Smooth muscle cell (in vitro differentiated cells): Measurements from ENCODE around the gene CHRFAM7A. TPM values are rescaled to one million over a fixed set of nuclear protein-coding genes. Genes with fewer than 3 reads are reported as not detected.
"Not testable (repeated sequence)": the region's sequence is repeated elsewhere in the genome, so short reads cannot be mapped to it uniquely, and the experiment has no call there.

Experiments used
- DNase-seq: peaks from one replicate; lab custom pipeline; 2025; ENCODE audit not compliant: unreplicated experiment; lab: John Stamatoyannopoulos, UW
- H2AFZ ChIP-seq: fragments of 200-600 bp; sonication (generic); 2 replicates; pipeline ENCODE4 v1.6.0; 2016; ENCODE audit warnings: antibody characterized with exemption, low read depth, mild to moderate bottlenecking
- H3F3A ChIP-seq: fragments of 200-600 bp; sonication (generic); 2 replicates; pipeline ENCODE4 v1.6.0; 2017; ENCODE audit warnings: antibody characterized with exemption, low read depth
- H3K27ac ChIP-seq: fragments of 200-600 bp; sonication (generic); 2 replicates; pipeline ENCODE4 v1.5.1; 2016; ENCODE audit warnings: low read depth, mild to moderate bottlenecking
- H3K27me3 ChIP-seq: fragments of 200-600 bp; sonication (generic); 2 replicates; pipeline ENCODE4 v1.6.1; 2016; ENCODE audit warnings: low read depth, mild to moderate bottlenecking
- H3K36me3 ChIP-seq: fragments of 200-600 bp; sonication (generic); 2 replicates; pipeline ENCODE4 v1.5.1; 2016; ENCODE audit warnings: low read depth
- H3K4me1 ChIP-seq: fragments of 200-600 bp; sonication (generic); 2 replicates; pipeline ENCODE4 v1.5.1; 2016; ENCODE audit warnings: low read depth
- H3K4me2 ChIP-seq: fragments of 200-600 bp; sonication (generic); 2 replicates; pipeline ENCODE4 v1.6.0; 2016; ENCODE audit warnings: mild to moderate bottlenecking
- H3K4me3 ChIP-seq: fragments of 200-600 bp; sonication (generic); 2 replicates; pipeline ENCODE4 v1.5.1; 2016; ENCODE audit warnings: mild to moderate bottlenecking
- H3K79me2 ChIP-seq: fragments of 200-600 bp; sonication (generic); 2 replicates; pipeline ENCODE4 v1.6.0; 2016; ENCODE audit warnings: low read depth, mild to moderate bottlenecking
- H3K9ac ChIP-seq: fragments of 200-600 bp; sonication (generic); 2 replicates; pipeline ENCODE4 v1.6.0; 2016; ENCODE audit warnings: low read depth
- H3K9me3 ChIP-seq: fragments of 200-600 bp; sonication (generic); replicated peaks from 2 replicates; pipeline ENCODE4 v1.5.1; 2016; ENCODE audit warnings: low read depth
- H4K20me1 ChIP-seq: fragments of 200-600 bp; sonication (generic); 2 replicates; pipeline ENCODE4 v1.6.0; 2016; ENCODE audit warnings: low read depth
- WGBS: methylation state at CpG from one replicate; pipeline ENCODE4 v1.1.7; 2016; ENCODE audit warnings: low lambda C conversion rate; 5-methylcytosine and 5-hydroxymethylcytosine counted together
- polyA plus RNA-seq: library from polyadenylated mRNA; unstranded; fragments of >200 nt; fragmentation: Nextera tagmentation; extraction: Ambion mirVana; gene quantifications from 2 replicates; pipeline ENCODE4 v1.2.1, GENCODE V29; 2016
- total RNA-seq: library from RNA; depleted of rRNA; stranded (reverse); fragments of >200 nt; gene quantifications from 2 replicates; pipeline ENCODE4 v1.2.3, GENCODE V29; 2014

The CHRFAM7A gene
- total RNA-seq (0.31 TPM in 1 of 2 replicates, not detected in the other), polyA plus RNA-seq (not detected in 2 replicates)

DNA sequence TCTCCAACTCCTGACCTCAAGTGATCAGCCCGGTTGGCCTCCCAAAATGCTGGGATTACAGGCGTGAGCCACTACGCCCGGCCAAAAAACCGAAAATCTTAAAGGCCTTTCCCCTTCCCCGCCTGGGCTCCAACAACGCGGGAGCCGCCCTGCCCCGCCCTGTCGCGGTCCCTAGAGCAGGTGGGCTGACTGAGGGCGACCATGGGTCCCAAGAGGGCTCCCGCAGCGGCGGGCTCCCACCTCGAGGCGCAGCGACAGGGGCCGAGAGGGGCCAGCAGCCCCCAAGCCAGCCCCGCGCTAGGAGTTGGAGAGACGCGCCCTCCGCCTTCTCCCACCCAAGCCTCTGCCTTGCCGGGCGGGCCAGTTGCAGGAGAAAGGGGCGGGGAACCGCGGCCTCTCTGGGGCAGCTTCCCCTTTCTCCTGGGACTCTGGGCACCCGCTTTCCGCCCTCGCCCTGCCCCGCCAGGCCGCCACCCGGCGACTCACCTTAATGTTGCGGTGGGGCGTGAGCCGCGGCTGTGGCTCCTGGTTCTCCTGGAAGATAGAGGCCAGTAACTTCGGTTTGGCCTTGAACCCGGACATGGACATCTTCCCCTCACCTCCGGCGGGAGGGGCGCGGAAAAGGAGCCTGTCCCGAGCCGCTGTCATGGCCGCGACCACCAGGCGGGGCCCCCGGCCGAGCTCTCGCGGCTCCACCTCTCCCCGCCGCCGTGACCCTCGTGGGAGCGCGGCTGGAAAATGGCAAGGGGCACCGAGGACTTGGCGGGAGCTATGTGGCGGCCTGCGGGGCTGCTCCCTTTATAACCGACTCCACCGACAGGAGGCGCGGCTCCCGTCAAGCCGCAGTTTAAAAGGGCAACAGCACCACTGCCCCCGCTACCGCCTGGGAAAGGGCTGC, at the start of gene CHRFAM7A:
TSS of gene CHRFAM7A (minus strand) at position 775 of the 898 bp plus-strand sequence. CDS start 10,189 bp downstream, outside the sequence.
- H3K27me3 ChIP-seq, H2AFZ ChIP-seq, H3K4me3 ChIP-seq, DNase-seq, H4K20me1 ChIP-seq, H3K9ac ChIP-seq, H3K9me3 ChIP-seq, H3K36me3 ChIP-seq, H3K4me2 ChIP-seq, H3K27ac ChIP-seq, H3F3A ChIP-seq, H3K79me2 ChIP-seq, H3K4me1 ChIP-seq: not testable (repeated sequence)
- no CpG with 5 or more reads among the region's 74 CpGs for WGBS

DNA sequence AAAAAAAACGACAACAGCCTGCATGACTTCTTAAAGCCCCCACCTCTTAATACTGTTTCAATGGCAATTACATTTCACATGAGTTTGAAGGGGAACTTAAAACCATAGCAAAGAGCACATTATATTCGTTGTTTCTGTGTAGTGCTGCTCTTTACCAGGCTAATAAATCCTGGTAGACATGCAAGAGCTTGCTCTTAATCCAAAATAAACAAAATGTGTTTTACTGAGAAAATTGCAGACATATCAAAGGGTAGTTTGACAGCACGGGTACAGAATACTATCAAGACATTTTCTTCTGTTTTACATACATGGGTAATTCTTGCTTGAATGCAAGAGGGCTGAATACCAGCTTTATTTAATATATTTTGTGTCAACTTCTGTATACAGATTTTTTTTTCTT, 45.0 kb upstream of the CHRFAM7A start:
- not testable (repeated sequence) for H3K79me2 ChIP-seq, H3K9me3 ChIP-seq, H3K36me3 ChIP-seq, H2AFZ ChIP-seq, H3K4me1 ChIP-seq, H3K27me3 ChIP-seq, H3K4me3 ChIP-seq, H3K27ac ChIP-seq, H4K20me1 ChIP-seq, H3K4me2 ChIP-seq, H3F3A ChIP-seq, DNase-seq, H3K9ac ChIP-seq
- 44% methylated on average over 2 of the region's 3 CpGs for WGBS

DNA sequence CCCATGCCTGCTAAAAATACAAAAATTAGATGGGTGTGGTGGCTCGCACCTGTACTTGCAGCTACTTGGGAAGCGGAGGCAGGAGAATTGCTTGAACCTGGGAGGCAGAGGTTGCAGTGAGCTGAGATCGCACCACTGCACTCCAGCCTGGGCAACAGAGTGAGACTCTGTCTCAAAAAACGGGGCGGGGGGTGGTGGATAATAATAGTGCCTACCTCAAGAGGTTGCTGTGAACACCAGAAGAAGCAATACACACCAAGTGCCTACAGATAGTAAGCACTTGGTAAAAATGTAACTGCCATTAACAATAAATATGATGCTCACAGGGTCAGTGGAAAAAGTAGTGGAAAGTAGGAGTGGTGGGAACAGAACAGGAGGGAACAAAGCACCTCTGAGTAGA, 42.5 kb upstream of the CHRFAM7A start:
- not testable (repeated sequence) for H3K4me3 ChIP-seq, H3K36me3 ChIP-seq, H3K27me3 ChIP-seq, H3F3A ChIP-seq, DNase-seq, H3K27ac ChIP-seq, H2AFZ ChIP-seq, H4K20me1 ChIP-seq, H3K79me2 ChIP-seq, H3K4me2 ChIP-seq, H3K9ac ChIP-seq, H3K4me1 ChIP-seq, H3K9me3 ChIP-seq
- WGBS: 97% methylated on average over 3 of the region's 5 CpGs

DNA sequence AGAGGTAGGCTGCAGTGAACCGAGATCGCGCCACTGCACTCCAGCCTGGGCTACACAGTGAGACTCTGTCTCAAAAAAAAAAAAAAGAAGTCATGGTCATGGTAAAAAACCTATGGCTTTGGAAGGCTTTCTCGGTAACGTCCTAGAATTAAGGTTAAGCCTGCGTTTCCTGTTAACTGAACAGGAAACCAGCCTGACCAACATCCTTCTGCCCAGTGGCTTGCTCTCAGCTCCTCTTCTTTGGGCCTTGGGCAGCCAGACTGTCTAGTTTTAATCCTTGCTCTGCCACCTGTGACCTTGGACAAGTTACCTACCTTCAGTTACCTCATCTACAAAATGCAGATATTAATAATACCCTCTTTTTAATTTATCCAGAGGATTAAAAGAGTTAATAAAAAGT, 27.4 kb upstream of the CHRFAM7A start:
- whole genome bisulfite sequencing: 90% methylated on average over 6 of the region's 6 CpGs
- H3F3A ChIP-seq: not testable (repeated sequence)

DNA sequence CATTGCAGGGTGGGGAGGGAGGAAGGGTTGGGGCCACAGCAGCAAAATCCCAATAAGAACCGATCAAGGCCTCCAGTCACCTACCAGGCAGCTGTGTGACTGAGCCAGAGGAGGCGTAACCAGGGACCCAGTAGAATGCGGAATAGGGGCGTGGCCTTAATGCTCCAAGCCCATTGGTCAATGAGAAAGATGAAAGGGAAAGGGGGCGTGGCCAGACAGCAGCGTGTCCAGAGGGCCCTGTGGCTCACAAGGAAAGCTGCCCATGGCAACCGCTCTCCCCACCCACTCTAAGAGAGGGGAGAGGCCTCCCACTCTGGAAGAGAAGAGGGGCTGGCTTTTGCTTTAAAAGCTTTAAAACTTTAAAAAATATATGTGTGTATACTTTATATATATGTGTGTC, 20.8 kb upstream of the CHRFAM7A start, which contains the start of gene GOLGA8R:
TSS of gene GOLGA8R (minus strand) at position 101 of the 400 bp plus-strand sequence. CDS start at position 3, 98 bp downstream.
- H3K27me3 ChIP-seq, H3K9me3 ChIP-seq, H2AFZ ChIP-seq, H3K4me1 ChIP-seq, H3K4me3 ChIP-seq, DNase-seq, H3K36me3 ChIP-seq, H3K79me2 ChIP-seq, H3K4me2 ChIP-seq, H3K27ac ChIP-seq, H4K20me1 ChIP-seq, H3F3A ChIP-seq, H3K9ac ChIP-seq: not testable (repeated sequence)
- WGBS: no CpG with 5 or more reads among the region's 7 CpGs

More for the DNA sequence above, 27.4 kb upstream of the CHRFAM7A start:
- H3K36me3 ChIP-seq, H3K27me3 ChIP-seq, H3K4me2 ChIP-seq, H4K20me1 ChIP-seq, H3K9me3 ChIP-seq, H3K27ac ChIP-seq, H3K4me3 ChIP-seq, DNase-seq, H3K9ac ChIP-seq, H3K79me2 ChIP-seq, H3K4me1 ChIP-seq, H2AFZ ChIP-seq: not testable (repeated sequence)

DNA sequence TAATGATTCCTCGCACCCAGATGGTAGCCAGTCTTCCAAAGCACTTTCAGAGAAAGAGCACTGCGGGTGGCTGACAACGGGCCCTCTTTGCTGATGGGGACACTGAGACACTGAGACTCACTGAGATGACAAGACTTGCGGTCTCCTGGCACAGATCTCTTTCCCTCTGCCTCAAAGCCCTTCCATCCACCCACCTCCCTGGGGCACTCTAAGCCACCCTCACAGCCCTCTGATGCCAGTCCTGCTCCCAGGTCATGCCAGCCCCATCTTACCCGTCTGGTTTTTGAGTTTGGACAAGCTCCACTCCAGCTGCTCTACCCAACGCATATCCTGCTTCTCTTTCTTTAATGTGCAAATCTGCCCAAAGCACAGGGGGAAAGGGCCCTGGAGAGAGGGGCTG, 14.3 kb upstream of the CHRFAM7A start:
- not testable (repeated sequence) for H3K4me1 ChIP-seq, H3K27ac ChIP-seq, H3K9me3 ChIP-seq, H3K4me2 ChIP-seq, H2AFZ ChIP-seq, H3F3A ChIP-seq, H4K20me1 ChIP-seq, H3K9ac ChIP-seq, DNase-seq, H3K27me3 ChIP-seq, H3K4me3 ChIP-seq, H3K36me3 ChIP-seq, H3K79me2 ChIP-seq
- WGBS: 78% methylated on average over 5 of the region's 6 CpGs
